Measurements from ENCODE around the gene KCNC2.
A peak's percentile ranks its signal among the peaks of the same experiment; 100 is the strongest.

KCNC2 gene

GRCh38 chr12:75157385-75157784, 52.3 kb downstream of the KCNC2 start:
- no peak for FAIRE-seq

GRCh38 chr12:75155962-75156361, 53.7 kb downstream of the KCNC2 start:
- no peak for FAIRE-seq

GRCh38 chr12:75154388-75154787, 55.3 kb downstream of the KCNC2 start:
- FAIRE-seq = no peak

- no peak for FAIRE-seq
Measured at GRCh38 chr12:75139196-75139595, 70.4 kb downstream of the KCNC2 start.

- no peak for FAIRE-seq
Measured at GRCh38 chr12:75137896-75138295, 71.7 kb downstream of the KCNC2 start.

GRCh38 chr12:75135026-75135425, 74.6 kb downstream of the KCNC2 start:
- FAIRE-seq = no peak

GRCh38 chr12:75130811-75131210, 78.8 kb downstream of the KCNC2 start:
- FAIRE-seq = no peak

GRCh38 chr12:75129275-75129674, 80.4 kb downstream of the KCNC2 start:
- FAIRE-seq = no peak

DNA sequence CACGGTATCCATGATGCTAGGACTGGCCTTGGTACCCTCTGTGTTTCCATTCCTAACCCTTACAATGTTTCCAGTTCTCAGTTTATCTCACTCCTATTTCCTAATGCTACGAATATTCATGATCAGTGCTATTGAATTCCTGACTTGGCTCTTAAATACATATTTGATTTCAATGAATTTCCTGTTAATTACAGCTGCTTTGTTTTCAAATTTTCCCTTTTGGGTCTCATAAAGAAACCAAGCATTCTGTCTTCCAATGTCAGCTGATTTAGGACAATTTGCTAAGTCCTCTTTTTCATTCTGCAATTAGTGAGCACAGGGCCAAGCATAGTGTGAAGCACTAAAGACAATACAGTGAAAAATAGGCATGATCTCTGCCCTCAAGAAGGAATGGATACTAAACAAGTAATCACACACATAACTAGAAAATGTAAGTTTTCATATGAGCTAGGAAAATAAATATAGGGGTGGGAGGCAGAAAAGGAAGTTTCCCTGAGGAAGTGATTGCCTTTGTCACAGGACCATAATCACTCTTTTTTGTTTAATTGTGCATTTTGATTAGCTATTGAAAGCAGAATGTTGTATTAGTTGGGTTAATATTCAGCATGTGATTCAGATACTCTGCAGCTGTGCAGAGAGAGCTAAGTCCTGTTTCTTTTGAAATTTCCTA, 88.5 kb downstream of the KCNC2 start:
- FAIRE-seq = no peak

DNA sequence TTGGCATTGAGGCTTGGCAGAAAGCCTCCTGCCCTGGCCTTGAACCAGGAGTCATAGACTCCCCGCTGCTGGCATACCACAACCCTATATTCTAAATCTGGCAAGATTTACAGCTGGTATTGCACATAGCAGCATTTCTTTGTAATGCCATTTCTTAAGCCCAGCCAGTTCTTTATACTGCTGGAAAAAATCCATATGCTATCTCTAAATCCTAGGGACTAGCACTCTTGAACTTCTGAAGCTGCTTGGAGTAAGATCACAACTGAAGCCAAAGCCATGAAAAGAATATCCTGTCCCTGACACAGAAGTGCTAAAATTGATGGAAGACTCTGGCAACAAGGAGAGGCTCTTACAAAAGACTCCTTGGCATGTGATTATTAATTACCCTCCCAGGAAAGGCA, 89.3 kb downstream of the KCNC2 start:
- no peak for FAIRE-seq

DNA sequence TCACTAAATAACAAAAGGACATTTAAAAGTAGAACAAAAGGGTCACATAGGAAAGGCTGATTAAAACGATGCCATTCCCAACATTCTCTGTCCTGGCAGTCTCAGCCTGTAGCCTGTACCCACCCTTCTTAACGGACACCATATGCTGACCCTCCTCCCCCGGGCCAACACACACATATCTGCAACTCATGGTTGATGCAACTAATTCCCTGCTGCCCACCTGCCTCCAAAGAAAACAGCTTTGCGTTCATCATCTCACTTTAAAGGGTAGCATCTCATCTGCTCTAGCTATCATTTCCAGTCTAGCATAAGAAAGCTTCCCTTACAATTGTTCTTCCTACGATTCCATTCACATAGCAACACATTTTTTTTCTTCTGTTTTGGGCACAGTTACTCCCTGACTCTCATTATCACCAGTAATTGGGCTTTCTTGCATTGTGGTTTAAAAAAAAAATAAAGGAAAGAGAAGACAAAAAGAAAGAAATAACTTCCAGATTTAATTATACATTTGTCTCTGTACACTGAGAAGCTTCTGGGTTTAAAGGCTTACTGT, 92.9 kb downstream of the KCNC2 start:
- FAIRE-seq = no peak

- FAIRE-seq = no peak
Measured at GRCh38 chr12:75115748-75116147, 93.9 kb downstream of the KCNC2 start.

DNA sequence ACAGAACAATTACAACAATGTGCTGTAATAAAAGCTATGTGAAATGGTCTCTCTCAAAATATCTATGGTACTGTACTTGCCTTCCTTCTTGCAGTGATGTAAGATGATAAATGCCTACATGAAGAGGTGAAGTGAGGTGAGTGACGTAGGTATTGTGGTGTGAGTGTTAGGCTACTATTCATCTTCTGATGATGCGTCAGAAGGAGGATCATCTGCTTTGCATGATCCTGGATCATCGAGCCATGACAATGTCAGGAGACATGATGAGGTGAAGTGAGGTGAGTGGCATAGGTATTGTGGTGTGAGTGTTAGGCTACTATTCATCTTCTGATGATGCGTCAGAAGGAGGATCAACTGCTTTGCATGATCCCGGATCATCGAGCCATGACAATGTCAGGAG, 105.8 kb downstream of the KCNC2 start:
- FAIRE-seq = no peak

DNA sequence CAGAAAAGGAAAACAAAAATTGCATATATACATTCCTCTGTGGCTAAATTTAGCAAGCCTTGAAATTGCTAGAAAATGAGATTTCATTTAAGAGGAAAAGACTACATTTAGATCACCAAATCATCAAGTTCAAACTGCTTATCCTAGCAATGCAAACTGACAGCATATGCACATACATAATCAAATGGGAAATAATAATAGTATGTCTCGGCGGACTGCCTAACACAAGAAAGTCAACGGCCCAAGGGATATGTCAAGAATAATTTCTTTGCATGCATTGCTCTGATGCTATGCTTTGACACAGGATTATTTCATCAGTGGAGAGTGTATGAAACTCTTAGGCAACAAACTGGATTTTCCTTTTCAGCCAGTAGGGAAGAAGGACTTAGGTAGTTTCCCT, 107.9 kb downstream of the KCNC2 start:
- no peak for FAIRE-seq

DNA sequence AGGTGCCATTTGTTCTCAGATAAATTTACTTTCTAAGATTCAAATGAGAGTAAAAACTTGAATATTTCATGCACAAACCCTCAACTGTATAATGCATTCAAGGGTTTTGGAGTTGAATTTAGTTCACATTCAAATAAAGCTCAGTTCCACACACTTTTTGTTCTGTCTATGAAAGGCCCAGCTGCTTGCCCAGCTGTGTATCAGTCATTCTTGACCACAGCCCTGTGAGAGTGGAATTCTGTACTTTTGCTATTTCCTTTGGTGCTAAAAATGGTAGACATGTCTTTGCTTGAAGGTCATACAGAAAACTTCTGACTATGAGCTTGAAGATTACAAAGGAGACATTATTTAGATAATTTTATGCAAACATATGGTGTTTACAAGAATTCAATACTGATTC, 110.4 kb downstream of the KCNC2 start:
- FAIRE-seq = no peak

DNA sequence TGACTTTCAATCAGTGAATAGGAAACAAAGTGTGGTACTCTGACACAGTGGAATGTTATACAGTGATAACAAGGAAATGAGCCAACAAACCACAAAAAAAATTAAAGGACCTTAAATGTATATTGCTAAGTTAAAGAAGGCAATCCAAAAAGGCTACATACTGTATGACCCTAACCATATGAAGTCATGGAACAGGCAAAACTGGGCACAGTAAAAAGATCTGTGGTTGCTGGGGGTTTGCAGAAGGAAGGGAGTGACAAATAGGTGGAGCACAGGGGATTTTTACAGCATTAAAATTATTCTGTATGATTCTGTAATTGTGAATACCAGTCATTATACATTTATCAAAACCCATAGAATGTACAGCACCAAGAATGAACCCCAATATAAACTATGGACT, 112.6 kb downstream of the KCNC2 start:
- FAIRE-seq = no peak

- FAIRE-seq = no peak
Measured at GRCh38 chr12:75087654-75088053, 122.0 kb downstream of the KCNC2 start.

GRCh38 chr12:75086091-75087038, 123.3 kb downstream of the KCNC2 start:
- peak; percentile 53 for FAIRE-seq

- peak; percentile 100 for FAIRE-seq
Measured at GRCh38 chr12:75081305-75081704, 128.3 kb downstream of the KCNC2 start.

DNA sequence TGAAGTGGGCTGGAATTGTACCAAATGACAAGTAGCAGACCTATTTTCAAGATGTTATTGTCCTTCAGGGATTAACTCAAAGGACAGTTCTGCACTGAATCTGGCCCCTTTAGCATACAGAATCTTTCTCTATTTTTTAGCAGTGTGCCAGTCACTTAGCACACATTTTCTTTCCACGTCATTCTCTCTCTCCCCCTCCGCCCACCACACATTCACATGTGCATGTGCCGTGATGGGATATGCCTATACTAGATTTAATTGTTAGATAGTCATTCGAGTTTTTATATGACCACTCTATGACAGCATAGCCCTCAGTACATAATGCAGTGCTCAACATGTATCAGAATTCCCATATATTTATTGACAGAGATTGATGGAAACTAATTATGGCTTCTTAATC, 129.1 kb downstream of the KCNC2 start:
- FAIRE-seq = no peak

- FAIRE-seq = no peak
Measured at GRCh38 chr12:75065482-75065881, 144.2 kb downstream of the KCNC2 start.

GRCh38 chr12:75062691-75063090, 146.9 kb downstream of the KCNC2 start:
- no peak for FAIRE-seq

DNA sequence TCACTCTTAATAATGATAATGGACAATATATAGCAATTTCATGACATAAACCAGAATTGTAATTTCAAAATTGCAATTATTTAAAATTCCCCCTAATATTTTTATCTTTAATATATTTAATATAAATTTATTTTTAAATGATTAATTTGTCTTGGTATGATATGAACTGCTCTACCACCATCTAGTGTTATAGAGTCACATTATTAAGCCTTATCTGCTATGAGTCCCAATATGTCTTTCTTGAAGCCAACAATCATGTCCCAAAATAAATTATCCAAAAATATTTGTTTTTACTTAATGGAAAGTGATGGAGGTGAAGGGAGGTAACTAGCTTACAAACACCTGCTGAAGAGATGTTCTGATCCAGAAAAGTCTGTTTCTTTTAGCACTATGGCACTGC, 151.4 kb downstream of the KCNC2 start:
- FAIRE-seq = peak; percentile 57

DNA sequence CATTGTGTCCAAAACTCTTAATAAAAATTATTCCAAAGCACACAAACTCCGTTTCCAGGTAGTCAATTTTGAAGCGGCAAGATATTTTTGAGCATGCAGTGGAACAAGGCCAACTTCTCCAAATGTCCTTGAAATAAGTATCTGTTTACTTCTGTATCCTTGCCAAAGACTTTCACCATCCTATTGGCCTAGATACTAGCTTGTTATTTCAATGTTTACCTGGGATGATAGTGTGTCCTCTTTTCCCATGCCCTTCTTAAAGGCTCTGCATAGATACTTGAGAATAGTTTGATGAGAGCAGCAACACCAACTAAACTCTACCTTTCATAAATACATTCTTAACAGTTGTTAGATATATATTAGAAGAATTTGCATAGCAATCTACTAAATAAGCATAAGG, 160.9 kb downstream of the KCNC2 start:
- FAIRE-seq = no peak
